ENCODE results near the gene FAM163B. TPM values are rescaled to one million over a fixed set of nuclear protein-coding genes. Genes with fewer than 3 reads are reported as not detected.

Gene FAM163B
- total and polyA plus RNA-seq, 9 of the 15 experiments (the other 6 are each of a cell fraction or from before 2014, with no cell fraction given): not detected

DNA sequence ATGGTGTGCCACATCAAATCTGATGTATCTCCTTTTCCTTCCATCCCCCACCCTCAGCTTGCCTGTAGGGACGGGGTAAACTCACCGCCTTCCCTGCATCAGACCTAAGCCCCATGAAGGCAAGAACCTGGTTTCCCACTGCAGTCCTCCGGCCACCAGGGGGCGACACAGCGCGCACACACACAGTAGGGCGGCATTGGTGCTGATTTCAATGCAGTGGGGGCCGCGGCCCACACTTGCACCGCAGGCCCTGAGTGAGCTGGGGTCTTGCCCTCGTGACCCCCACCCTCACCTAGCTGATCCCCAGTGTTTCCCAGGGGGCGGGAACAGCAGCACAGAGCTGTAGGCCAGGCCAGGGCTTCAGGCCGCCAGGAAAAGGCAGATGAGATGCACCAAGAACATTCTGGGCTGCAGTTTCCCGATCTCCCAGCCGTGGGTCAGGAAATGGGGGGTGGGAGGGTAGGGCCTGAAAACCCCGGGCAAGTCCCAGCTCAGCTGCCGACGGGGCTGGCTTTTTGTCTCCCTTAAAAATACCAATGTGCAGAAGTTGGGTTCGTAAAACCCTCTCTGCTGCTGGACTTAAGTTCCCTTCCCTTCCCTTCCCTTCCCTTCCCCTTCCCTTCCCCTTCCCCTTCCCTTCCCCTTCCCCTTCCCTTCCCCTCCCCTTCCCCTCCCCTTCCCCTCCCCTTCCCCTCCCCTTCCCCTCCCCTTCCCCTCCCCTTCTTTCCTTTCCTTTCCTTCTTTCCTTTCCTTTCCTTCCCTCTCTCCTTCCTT is 19.5 kb downstream of the FAM163B start (continued):
- TF ChIP-seq, protein P1, sequence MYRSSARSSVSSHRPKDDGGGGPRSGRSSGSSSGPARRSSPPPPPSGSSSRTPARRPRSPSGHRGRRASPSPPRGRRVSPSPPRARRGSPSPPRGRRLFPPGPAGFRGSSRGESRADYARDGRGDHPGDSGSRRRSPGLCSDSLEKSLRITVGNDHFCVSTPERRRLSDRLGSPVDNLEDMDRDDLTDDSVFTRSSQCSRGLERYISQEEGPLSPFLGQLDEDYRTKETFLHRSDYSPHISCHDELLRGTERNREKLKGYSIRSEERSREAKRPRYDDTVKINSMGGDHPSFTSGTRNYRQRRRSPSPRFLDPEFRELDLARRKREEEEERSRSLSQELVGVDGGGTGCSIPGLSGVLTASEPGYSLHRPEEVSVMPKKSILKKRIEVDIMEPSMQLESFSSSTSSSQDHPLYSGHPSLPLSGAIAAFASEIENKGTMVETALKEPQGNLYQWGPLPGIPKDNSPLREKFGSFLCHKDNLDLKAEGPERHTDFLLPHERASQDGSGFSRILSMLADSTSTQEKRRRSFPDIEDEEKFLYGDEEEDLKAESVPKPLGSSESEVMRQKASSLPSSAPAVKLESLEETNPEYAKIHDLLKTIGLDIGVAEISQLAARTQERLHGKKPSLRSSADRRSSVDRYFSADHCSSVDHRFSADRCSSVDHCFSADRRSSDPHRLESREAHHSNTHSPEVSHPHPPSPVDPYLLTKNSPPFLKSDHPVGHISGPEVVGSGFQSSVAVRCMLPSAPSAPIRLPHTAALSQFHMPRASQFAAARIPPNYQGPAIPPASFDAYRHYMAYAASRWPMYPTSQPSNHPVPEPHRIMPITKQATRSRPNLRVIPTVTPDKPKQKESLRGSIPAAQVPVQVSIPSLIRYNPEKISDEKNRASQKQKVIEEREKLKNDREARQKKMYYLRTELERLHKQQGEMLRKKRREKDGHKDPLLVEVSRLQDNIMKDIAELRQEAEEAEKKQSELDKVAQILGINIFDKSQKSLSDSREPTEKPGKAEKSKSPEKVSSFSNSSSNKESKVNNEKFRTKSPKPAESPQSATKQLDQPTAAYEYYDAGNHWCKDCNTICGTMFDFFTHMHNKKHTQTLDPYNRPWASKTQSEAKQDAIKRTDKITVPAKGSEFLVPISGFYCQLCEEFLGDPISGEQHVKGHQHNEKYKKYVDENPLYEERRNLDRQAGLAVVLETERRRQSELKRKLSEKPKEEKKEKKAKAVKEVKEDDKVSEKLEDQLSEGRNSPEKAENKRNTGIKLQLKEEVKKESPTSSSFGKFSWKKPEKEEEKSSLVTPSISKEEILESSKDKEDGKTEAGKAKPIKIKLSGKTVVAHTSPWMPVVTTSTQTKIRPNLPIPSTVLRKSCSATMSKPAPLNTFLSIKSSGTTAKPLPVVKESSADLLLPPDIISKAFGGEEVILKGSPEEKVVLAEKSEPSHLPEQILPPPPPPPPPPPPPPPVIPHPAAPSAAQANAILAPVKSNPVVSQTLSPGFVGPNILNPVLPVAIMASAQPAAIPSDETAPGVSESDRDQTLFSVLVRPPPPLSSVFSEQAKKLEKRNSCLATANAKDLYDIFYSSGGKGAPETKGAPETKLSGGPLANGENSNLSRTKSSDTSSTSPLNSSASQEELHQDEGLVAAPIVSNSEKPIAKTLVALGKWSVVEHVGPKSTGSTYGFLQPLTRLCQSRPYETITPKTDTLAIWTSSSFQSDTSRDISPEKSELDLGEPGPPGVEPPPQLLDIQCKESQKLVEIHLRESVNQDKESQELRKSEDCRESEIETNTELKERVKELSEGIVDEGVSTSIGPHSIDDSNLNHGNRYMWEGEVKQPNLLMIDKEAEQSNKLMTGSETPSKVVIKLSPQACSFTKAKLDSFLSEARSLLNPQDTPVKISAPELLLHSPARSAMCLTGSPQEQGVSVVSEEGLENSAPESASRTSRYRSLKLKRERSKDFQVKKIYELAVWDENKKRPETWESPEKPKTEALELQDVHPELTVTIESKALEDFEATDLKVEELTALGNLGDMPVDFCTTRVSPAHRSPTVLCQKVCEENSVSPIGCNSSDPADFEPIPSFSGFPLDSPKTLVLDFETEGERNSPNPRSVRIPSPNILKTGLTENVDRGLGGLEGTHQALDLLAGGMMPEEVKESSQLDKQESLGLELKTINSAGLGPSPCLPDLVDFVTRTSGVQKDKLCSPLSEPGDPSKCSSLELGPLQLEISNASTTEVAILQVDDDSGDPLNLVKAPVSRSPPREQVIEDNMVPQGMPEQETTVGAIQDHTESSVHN (IDR thresholded peaks at IDR 0.05; ENCODE audit: borderline replicate concordance in 1 of 2, low read depth in 1 of 2): no peak
- TF ChIP-seq POLR2H (tag; IDR thresholded peaks at IDR 0.05; ENCODE audit: low read depth): no peak
- TF ChIP-seq ZNF431 (CRISPR knock-in tag; IDR thresholded peaks at IDR 0.05): no peak
- no peak for TF ChIP-seq ZFX (CRISPR knock-in tag; IDR thresholded peaks at IDR 0.05)
- TF ChIP-seq, protein P2, sequence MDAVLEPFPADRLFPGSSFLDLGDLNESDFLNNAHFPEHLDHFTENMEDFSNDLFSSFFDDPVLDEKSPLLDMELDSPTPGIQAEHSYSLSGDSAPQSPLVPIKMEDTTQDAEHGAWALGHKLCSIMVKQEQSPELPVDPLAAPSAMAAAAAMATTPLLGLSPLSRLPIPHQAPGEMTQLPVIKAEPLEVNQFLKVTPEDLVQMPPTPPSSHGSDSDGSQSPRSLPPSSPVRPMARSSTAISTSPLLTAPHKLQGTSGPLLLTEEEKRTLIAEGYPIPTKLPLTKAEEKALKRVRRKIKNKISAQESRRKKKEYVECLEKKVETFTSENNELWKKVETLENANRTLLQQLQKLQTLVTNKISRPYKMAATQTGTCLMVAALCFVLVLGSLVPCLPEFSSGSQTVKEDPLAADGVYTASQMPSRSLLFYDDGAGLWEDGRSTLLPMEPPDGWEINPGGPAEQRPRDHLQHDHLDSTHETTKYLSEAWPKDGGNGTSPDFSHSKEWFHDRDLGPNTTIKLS (IDR thresholded peaks at IDR 0.05; ENCODE audit: borderline replicate concordance, low read depth): no peak
- TF ChIP-seq, protein P3, sequence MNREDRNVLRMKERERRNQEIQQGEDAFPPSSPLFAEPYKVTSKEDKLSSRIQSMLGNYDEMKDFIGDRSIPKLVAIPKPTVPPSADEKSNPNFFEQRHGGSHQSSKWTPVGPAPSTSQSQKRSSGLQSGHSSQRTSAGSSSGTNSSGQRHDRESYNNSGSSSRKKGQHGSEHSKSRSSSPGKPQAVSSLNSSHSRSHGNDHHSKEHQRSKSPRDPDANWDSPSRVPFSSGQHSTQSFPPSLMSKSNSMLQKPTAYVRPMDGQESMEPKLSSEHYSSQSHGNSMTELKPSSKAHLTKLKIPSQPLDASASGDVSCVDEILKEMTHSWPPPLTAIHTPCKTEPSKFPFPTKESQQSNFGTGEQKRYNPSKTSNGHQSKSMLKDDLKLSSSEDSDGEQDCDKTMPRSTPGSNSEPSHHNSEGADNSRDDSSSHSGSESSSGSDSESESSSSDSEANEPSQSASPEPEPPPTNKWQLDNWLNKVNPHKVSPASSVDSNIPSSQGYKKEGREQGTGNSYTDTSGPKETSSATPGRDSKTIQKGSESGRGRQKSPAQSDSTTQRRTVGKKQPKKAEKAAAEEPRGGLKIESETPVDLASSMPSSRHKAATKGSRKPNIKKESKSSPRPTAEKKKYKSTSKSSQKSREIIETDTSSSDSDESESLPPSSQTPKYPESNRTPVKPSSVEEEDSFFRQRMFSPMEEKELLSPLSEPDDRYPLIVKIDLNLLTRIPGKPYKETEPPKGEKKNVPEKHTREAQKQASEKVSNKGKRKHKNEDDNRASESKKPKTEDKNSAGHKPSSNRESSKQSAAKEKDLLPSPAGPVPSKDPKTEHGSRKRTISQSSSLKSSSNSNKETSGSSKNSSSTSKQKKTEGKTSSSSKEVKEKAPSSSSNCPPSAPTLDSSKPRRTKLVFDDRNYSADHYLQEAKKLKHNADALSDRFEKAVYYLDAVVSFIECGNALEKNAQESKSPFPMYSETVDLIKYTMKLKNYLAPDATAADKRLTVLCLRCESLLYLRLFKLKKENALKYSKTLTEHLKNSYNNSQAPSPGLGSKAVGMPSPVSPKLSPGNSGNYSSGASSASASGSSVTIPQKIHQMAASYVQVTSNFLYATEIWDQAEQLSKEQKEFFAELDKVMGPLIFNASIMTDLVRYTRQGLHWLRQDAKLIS (CRISPR knock-in tag; IDR thresholded peaks at IDR 0.05): no peak
- TF ChIP-seq HNRNPL (IDR thresholded peaks at IDR 0.05; ENCODE audit: low read depth, low read length): no peak
- no peak for TF ChIP-seq HNRNPH1 (optimal IDR thresholded peaks at IDR 0.05; ENCODE audit: low read depth, low read length)
- no peak for TF ChIP-seq CXXC5 (CRISPR knock-in tag; IDR thresholded peaks at IDR 0.05)
- TF ChIP-seq ESRRB (CRISPR knock-in tag; IDR thresholded peaks at IDR 0.05; ENCODE audit: borderline replicate concordance): no peak
- TF ChIP-seq, protein P4, sequence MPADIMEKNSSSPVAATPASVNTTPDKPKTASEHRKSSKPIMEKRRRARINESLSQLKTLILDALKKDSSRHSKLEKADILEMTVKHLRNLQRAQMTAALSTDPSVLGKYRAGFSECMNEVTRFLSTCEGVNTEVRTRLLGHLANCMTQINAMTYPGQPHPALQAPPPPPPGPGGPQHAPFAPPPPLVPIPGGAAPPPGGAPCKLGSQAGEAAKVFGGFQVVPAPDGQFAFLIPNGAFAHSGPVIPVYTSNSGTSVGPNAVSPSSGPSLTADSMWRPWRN (IDR thresholded peaks at IDR 0.05; ENCODE audit: low read depth): no peak

All from K562 (cell line).